Hematopoietic multipotent progenitor cell treated with erythropoietin and hydrocortisone succinate and interleukin-3 and kit ligand, for 15 days (in vitro differentiated cells): ENCODE measurements around the gene LRIT3.
A peak's percentile ranks its signal among the peaks of the same experiment; 100 is the strongest.

Experiments used
- DNase-seq: peaks from one replicate; pipeline ENCODE4 v3.0.0-alpha.2; 2015; ENCODE audit warnings: low spot score

Gene LRIT3, protein sequence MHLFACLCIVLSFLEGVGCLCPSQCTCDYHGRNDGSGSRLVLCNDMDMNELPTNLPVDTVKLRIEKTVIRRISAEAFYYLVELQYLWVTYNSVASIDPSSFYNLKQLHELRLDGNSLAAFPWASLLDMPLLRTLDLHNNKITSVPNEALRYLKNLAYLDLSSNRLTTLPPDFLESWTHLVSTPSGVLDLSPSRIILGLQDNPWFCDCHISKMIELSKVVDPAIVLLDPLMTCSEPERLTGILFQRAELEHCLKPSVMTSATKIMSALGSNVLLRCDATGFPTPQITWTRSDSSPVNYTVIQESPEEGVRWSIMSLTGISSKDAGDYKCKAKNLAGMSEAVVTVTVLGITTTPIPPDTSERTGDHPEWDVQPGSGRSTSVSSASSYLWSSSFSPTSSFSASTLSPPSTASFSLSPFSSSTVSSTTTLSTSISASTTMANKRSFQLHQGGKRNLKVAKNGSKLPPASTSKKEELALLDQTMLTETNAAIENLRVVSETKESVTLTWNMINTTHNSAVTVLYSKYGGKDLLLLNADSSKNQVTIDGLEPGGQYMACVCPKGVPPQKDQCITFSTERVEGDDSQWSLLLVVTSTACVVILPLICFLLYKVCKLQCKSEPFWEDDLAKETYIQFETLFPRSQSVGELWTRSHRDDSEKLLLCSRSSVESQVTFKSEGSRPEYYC

DNA sequence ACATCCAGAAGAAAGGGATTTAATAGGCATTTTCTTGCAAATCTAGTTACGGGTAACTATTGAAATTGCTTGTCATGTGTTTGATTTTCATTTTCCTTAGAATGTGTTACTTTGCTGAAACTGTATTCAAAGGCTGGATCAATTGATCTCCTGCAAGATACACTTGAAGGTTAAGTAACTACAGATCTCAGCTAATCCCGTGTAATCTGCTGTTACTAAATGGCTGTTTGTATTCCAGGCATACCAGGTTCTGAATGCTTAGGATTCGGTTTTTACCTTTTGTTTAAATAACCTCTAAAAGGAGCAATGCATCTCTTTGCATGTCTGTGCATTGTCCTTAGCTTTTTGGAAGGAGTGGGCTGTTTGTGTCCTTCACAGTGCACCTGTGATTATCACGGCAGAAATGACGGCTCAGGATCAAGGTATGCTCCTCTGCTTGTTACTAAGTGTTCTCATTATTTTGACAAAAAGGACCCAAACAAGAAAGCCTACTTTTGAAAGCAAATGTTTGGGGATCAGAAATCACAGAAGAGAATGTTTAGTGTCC is at the start of gene LRIT3:
LRIT3 (plus strand) TSS at position 212 of the 547 bp plus-strand sequence; CDS start at position 307, 95 bp downstream.
- no peak for DNase-seq

DNA sequence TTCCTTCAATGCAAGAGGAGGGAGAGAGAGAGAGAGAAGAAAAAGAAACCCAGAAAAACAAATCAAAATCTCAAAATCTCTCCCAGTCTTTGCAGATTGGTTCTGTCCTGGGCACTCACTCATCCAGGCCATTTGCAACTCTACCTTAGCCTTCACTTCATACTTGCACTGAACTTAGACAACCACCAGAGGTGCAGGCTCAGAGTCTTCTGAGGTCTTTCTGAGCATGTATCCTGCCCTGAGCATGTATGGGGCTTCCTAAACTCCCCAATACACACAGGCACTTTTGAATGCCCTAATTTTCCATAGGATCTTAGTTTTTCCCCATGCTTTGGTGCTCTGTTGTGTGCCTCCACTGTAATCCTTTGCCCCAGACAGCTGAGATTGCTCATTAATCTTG is 49.0 kb upstream of the LRIT3 start:
- no peak for DNase-seq

DNA sequence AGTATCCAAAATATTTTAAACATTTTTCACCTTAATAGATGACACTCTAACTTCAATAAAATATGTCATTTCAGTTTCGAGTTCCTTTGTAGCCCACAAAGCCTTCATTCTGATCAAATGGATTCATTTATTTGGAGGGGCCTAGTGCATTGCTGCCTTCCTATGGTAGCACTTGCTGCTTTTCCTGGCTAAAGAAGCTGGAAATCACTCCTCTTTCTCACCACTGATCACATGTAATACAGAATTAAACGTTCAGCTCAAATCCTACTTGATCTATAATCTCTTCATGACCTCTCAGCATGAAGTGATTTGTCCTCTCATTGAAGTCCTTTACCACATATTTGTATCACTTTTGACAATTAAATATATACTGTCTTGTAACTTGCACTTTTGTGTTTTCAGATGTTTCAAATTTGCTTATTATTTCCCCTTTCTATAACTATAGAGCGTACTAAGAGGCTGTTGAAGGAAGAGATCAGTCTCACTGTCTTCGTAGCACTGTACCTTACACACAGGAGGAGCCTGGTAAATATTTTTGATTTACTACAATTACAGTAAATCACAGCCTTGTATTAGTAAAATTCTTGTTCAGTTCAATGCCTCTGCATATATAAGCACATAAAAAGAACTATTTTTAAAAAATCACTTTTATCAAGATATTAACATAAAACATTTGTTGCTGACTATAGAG is 46.7 kb upstream of the LRIT3 start:
- no peak for DNase-seq

DNA sequence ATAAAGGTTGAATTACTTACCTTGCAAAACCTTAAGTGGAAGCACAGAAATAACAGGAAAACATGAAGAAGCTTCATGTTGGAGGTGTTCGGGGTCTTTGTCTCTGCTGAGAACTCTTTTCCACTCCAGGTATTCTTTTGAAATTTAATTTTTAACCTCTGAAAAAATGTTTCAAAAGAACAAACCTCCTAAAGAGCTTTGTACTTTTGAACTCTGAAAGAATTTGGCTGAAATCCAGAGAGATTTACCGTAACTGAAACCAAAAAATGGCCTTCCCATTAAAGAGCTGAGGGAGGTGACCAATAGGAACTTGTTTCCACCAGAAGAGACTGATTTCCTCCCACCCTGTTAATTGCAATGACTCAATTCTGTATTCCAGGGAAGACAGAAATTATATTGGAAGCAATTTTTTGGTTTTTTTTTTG is 46.0 kb upstream of the LRIT3 start, which contains the start of gene CFI:
CFI (minus strand) TSS at position 105 of the 425 bp plus-strand sequence; CDS start at position 77, 28 bp downstream.
- DNase-seq, result no peak

DNA sequence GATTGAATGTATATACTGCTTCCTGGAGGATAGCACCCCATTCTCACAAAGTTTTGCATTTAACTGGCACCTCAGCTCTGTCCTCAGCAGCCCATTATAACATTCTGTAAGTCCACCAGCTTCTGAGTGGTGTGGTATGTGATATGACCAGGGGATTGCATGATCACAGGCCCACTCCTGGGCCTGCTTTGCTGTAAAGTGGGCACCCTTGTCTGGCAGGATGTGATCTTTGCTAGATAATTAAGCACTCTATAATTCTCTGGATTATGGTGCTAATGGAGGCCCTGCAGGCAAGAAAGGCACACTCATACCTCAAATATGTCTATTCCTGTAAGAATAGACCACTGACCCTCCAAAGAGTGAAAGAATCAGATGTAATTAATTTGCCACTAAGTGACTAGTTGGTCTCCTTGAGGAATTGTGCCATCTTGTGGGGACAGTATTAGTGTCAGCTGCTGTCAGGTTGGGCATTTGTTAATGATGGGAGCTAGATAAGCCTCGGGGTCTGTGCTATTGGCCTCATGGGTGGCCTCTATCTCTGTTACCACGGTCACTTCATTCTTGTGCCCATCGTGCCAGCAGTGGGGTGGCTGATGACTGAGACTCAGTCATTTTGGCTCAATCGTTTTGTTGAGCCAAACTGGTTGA is 43.9 kb upstream of the LRIT3 start:
- peak; percentile 53 for DNase-seq

DNA sequence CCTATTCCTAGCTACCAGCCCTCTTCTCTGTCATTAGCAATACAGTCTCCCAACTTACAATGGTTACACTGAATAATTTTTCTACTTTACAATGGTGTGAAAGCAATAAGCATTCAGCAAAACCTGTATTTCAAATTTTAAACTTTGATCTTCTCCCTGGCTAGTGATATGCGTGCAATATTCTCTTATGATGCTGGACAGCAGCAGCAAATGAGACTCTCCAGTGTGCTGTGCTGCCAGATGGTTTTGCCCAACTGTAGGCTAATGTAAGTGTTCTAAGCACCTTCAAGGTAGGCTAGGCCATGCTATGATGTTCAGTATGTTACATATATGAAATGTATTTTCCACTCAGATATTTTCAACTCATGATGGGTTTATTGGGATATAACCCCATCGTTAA is 38.3 kb upstream of the LRIT3 start:
- no peak for DNase-seq

DNA sequence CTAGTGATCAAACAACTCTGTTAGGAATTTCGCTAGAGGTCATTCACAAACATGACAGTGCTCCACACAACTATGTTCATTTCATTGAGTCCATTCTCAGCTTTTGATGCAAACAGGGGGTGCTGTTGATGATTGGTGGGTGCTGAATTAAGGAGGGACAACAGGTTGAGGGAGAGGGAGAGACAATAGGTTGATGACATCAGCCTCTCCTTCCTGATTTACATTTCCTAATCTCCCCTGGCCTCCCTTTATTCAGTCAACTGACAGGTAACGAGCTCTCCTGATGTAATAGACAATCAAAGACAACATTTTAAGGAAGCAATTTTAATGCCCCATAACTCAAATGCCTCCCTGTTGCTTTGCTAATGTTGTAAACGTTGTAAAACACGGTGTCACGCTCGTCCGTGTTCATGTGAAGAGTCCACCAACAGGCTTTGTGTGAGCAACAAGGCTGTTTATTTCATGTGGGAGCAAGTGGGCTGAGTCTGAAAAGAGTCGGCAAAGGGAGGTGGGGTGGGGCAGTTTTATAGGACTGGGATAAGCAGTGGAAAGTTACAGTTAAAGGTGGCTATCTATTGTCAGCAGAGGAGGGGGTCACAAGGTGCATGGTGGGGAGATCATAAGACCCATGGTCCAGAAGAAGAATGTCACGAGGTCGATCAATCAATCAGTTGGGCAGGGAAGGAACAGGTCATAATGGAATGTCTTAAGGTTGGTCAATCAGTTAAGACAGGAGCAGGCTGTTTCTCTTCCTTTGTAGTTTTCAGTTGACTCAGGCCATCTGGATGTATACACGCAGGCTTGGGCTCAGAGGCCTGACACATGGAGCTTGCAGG is 37.1 kb upstream of the LRIT3 start:
- no peak for DNase-seq

DNA sequence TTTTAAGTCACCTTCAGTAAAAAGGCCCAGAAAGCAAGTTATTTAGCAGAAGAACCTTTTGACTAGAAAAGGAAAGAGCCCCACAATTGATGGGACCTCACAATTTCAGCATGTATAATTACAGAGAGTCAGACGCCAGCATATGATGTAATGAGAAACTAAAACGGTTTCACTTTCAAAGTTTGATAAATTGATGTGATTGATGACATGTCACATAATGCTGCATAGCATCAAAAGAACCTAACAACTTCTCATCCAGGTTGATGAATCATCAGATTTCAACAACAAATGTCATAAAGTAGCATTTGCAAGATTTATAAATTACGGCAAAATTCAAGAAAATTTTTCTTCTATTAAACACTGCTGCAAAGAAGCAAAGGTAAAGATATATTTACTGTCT is 36.2 kb upstream of the LRIT3 start:
- DNase-seq, result no peak

DNA sequence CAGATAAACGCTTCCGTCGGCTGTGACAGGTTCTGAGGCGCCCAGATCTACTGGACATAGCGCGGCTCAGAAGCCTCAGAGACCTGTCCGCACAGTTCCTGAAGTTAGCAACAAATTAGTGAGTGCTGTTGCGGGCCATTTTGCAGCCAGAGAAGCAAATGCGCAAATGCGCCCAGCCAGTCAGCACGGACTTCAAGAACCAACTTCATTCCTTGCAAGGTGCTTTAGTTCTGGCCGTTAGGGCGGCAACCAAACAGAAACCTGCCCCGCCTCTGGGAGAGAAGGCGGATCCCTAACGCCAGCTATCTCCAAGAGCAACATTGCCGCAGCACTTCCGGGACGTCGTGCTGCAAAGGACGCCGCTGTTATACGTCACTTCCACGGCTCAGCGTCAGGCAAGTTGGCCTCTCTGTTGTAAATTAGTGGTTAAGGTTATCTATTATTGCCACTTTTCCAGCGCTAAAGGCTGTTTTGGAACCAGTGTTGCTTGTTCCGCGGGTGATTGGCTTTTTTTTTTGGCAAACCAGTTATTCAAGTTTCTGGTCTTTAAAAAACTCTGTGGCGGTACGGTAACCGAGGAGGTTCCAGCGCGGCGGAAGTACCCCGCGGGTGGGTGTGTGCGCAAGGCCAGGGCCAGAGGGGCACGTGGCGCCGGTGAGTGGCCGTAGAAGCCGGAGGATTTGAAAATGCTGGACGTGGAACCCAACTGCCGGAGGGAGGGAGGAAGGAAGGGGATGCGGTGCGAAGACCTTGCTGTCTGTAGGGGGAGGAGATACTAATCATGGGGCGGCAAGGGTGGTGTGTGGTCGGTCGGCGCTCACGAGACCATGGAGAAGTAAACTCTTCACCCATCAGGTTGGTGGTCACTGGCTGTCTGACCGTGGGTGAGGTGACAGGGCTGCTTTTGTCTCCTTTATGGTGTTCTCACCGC is 32.5 kb upstream of the LRIT3 start, which contains the start of gene GAR1:
GAR1 (plus strand) TSS at position 612 of the 931 bp plus-strand sequence. CDS start 403 bp downstream, outside the sequence.
- DNase-seq, result peak; percentile 97

DNA sequence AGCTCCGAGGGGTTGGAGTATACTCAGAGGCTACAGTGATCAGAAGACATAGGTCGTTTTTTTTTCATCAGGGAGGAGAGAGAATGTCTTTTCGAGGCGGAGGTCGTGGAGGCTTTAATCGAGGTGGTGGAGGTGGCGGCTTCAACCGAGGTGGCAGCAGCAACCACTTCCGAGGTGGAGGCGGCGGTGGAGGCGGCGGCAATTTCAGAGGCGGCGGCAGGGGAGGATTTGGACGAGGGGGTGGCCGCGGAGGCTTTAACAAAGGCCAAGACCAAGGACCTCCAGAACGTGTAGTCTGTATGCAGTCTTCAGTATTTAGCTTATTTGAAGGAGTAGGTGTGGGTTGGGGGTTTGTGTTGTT is 31.8 kb upstream of the LRIT3 start:
- peak; percentile 18 for DNase-seq

DNA sequence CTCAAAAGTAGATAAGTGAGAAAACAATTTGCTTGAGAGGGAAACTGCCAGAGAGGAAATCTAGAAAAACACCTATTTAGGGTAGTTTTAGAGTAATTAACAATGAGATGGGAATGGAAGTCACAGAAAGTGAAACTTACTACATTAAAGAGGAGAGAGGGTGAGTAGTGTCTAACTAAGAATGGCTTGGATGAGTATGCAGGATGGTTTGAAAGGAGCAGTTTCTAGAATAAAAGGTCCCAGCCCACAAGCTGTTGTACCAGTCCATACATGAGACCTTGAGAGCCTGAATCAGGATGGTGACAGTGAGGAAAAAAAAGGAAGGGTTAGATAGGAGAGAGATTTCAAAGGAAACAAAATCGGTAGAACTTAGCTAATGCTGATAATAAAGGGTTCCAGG is 31.0 kb upstream of the LRIT3 start:
- no peak for DNase-seq

DNA sequence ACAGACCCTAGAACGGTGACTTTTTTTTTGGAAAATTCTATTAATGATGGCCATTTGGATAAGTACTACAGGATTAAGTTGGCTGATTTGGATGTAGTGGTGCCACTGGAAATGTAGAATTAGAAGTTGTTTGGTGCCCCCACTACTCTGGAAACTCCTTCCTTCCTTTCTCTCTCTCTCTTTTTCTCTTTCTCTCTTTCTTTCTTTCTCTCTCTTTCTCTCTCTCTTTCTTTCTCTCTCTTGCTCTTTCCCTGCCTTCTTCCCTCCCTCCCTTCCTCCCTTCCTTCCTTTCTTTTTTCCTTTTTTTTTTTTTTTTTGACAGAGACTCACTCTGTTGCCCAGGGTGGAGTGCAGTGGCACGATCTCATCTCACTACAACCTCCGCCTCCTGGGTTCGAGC is 29.6 kb upstream of the LRIT3 start:
- DNase-seq, result no peak

DNA sequence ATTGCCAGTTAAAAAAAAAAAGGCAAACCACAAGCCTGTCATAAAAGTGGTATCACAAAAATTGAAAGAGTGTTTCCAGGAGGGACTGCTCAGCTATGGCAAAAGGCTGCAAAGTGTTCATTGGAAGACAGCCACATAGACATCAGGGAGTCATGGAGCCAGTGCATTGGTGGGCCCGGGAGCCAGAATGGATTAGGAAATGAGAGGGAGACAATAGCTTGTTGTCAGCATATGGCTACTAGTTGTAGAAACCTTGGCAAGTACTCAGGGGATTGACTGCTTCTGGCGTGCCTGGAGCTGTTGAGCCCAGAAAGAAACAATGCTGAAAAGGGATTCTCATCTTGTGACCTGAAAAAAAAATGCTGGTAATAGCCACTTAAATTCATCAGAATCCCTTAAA is 27.3 kb upstream of the LRIT3 start:
- no peak for DNase-seq

DNA sequence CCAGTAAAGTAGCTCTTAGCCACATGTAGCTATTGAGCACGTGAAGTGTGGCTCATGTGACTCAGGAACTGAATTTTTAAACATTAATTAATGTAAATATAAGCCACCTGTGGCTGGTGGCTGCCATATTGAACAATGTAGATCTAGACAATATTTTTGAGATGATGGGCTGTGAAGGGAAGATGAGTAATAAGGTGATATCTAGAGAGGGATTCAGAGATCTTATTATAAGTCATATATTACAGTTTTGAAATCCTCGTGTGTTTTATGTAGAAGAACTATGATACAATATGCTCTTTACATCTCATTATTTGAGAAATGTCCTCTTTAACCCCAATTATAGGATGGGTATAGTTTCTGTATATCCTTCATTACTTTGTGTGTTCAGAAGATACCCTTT is 26.7 kb upstream of the LRIT3 start:
- DNase-seq, result no peak

DNA sequence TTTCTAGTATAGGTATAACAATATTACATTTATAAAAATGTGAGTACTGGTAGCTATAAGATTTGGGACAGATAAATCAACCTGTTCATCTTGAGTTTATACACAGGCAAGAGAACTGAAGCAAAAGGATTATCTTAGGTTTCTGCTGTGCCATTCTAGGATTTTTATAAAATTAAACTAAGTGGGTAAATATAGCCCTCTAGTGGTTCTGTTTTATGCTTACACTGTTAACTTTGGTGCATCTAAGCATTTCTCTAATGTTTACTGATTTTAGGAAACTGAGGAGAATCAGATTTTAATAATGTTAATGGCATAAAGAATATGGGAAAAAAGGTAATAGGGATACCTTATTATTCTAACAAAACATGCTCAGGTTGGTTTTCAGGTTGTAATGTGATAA is 21.2 kb upstream of the LRIT3 start:
- DNase-seq, result peak; percentile 58

DNA sequence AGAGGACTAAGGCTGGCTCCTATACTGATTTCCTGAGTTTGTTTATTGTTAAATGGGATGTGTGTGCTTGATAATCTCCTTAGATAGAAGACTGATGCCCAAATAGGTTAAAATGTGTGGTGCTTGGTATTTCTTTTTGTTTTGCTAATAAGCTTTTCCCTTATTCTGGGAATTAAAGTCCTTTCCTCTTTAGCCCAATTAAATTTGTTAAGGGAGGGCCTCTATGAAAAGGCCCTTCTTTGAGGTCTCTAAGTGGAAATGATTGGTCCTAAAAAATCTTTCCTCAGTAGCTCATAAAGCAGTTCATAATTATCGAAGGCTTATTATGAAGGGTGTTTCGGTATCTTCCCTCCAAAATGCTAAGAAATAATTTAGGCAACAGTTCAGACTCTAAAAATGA is 20.2 kb upstream of the LRIT3 start, which contains the start of gene RRH:
RRH (plus strand) TSS at position 301 of the 400 bp plus-strand sequence; CDS start at position 357, 56 bp downstream.
- no peak for DNase-seq

DNA sequence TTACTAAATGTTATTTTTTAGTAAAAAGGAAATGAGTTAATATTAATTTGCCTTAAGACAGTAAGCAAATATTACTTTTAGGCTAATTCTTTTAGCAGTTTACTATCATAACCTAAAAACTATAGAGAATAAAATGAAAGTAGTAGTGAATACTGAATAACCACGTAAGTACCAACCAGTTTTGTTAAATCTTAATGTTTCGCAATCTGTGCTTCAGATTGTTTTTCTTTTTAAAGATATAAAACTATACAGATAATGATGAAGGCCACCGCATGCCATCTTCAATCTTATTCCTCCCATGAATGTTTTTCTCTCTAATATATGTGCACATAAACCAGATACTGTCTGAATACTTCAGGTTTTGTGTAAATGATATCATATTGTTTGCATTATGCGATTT is 14.2 kb upstream of the LRIT3 start:
- no peak for DNase-seq

DNA sequence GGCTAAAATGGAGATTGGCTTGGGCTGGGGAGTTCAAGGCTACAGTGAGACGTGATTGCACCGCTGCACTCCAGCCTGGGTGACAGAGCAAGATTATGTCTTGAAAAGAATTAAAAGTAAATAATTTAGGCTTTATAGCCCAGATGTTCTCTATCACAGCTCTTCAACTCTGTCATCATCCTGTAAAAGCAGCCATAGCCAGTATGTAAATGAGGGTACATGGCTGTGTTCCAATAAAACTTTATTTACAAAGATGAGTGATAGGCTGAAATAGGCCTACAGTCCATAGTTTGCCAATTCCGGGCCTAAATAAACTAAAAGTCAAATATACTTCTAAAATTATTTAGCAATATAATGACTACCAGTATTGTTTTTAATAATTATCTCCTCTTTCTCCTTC is 10.9 kb upstream of the LRIT3 start:
- DNase-seq, result no peak

DNA sequence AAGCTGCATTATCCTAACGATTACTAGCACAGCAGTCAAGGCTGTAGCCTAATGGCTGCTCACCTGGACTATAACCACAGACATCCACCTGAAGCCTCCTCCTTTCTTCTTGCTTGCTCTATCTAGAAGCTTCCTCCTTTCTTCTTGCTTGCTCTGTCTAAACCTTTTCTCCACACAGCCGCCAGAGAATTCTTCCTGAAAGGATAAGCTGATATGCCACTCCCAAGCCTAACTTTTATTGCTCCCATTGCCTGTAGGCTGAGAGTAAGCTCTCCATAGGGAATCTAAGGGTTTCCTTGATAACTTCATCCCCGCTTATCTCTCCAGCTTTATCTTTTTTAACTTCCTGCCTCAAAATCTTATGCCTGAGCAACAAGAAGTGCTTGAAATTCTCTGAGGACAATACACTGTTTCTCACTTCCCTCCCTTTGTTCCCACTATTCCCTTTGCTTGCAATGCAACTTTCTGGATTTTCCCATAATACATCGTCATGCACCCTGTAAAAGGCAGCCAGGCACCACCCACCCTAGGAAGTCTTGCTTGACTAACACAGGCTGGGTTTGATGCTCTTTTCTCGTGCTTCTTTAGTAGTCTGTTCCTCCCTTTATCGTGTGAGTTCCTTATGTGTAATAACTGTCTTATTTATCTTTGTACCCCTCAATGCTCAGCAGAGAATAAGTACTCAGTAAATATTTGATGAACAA is 1.4 kb upstream of the LRIT3 start:
- no peak for DNase-seq
